Measurements from ENCODE around the gene SHTN1.

Gene SHTN1

GRCh38 chr10:116918583-116918982, 86.4 kb downstream of the SHTN1 start:
- DNase-seq (ENCODE audit: low read depth in 3 of 3): no peak

- DNase-seq (ENCODE audit: low read depth in 3 of 3): no peak
These were observed 87.5 kb downstream of the SHTN1 start for GRCh38 chr10:116917481-116917880.

- no peak for DNase-seq (ENCODE audit: low read depth in 3 of 3)
These were observed 89.6 kb downstream of the SHTN1 start for GRCh38 chr10:116915340-116915739.

- no peak for DNase-seq (ENCODE audit: low read depth in 3 of 3)
These were observed 91.3 kb downstream of the SHTN1 start for GRCh38 chr10:116913695-116914094.

- no peak for DNase-seq (ENCODE audit: low read depth in 3 of 3)
These were observed 92.8 kb downstream of the SHTN1 start for GRCh38 chr10:116912162-116912561.

GRCh38 chr10:116910910-116911309, 94.1 kb downstream of the SHTN1 start:
- DNase-seq (ENCODE audit: low read depth in 3 of 3): no peak

GRCh38 chr10:116909307-116909706, 95.7 kb downstream of the SHTN1 start:
- DNase-seq (ENCODE audit: low read depth in 3 of 3): no peak

- DNase-seq (ENCODE audit: low read depth in 3 of 3): no peak
These were observed 97.6 kb downstream of the SHTN1 start for GRCh38 chr10:116907245-116907987.

GRCh38 chr10:116905845-116906210, 99.2 kb downstream of the SHTN1 start:
- DNase-seq (ENCODE audit: low read depth in 3 of 3): no peak

GRCh38 chr10:116899626-116900025, 105.4 kb downstream of the SHTN1 start:
- no peak for DNase-seq (ENCODE audit: low read depth in 3 of 3)

- no peak for DNase-seq (ENCODE audit: low read depth in 3 of 3)
These were observed 111.3 kb downstream of the SHTN1 start for GRCh38 chr10:116893686-116894037.

GRCh38 chr10:116892907-116893685, 111.9 kb downstream of the SHTN1 start:
- DNase-seq (ENCODE audit: low read depth in 3 of 3): no peak

- no peak for DNase-seq (ENCODE audit: low read depth in 3 of 3)
These were observed 113.8 kb downstream of the SHTN1 start for GRCh38 chr10:116891208-116891607.

GRCh38 chr10:116889066-116889465, 115.9 kb downstream of the SHTN1 start:
- DNase-seq (ENCODE audit: low read depth in 3 of 3): no peak

GRCh38 chr10:116888380-116889055, 116.5 kb downstream of the SHTN1 start:
- no peak for DNase-seq (ENCODE audit: low read depth in 3 of 3)

GRCh38 chr10:116886772-116887171, 118.2 kb downstream of the SHTN1 start:
- no peak for DNase-seq (ENCODE audit: low read depth in 3 of 3)

GRCh38 chr10:116882639-116883038, 122.3 kb downstream of the SHTN1 start:
- DNase-seq (ENCODE audit: low read depth in 3 of 3): no peak

GRCh38 chr10:116880716-116881482, 124.1 kb downstream of the SHTN1 start:
- no peak for DNase-seq (ENCODE audit: low read depth in 3 of 3)

- no peak for DNase-seq (ENCODE audit: low read depth in 3 of 3)
These were observed 125.2 kb downstream of the SHTN1 start for GRCh38 chr10:116879817-116880216.

- DNase-seq (ENCODE audit: low read depth in 3 of 3): no peak
These were observed 126.9 kb downstream of the SHTN1 start for GRCh38 chr10:116878123-116878522.

GRCh38 chr10:116877391-116877790, 127.6 kb downstream of the SHTN1 start:
- DNase-seq (ENCODE audit: low read depth in 3 of 3): no peak

- DNase-seq (ENCODE audit: low read depth in 3 of 3): no peak
These were observed 129.1 kb downstream of the SHTN1 start for GRCh38 chr10:116875897-116876296.
